Hepatocyte (in vitro differentiated cells): Measurements from ENCODE around the gene UBXN11.

ENCODE experiments used
- CTCF ChIP-seq: fragments of 200-600 bp; sonication (generic); IDR thresholded peaks from 2 replicates; pipeline ENCODE4 v1.5.1; 2016; ENCODE audit warnings: antibody characterized with exemption, mild to moderate bottlenecking; ENCODE audit not compliant: poor library complexity
- EZH2 ChIP-seq: fragments of 200-600 bp; sonication (generic); IDR thresholded peaks from 2 replicates; pipeline ENCODE4 v1.6.1; 2016; ENCODE audit warnings: antibody characterized with exemption, mild to moderate bottlenecking, borderline replicate concordance
- EZH2phosphoT487 ChIP-seq: fragments of 200-600 bp; sonication (generic); IDR thresholded peaks from one replicate; pipeline ENCODE4 v1.6.1; 2018; ENCODE audit warnings: antibody characterized with exemption, mild to moderate bottlenecking, low read depth, moderate library complexity; ENCODE audit not compliant: unreplicated experiment, severe bottlenecking

- TF ChIP-seq CTCF (no peak), EZH2 (no peak), EZH2phosphoT487 (no peak)
These were observed 37.3 kb downstream of the UBXN11 start for GRCh38 chr1:26269198-26269550.
